ENCODE measurements around the gene RHBDF2.
"Not testable (repeated sequence)": the region's sequence is repeated elsewhere in the genome, so short reads cannot be mapped to it uniquely, and the experiment has no call there.

RHBDF2 gene

GRCh38 chr17:76524598-76525512, 23.6 kb upstream of the RHBDF2 start:
- DNase-seq (ENCODE audit: low read depth in 2 of 2) = no peak

GRCh38 chr17:76523084-76524037, 22.1 kb upstream of the RHBDF2 start:
- peak; percentile 44 to 56 for DNase-seq (ENCODE audit: low read depth in 2 of 2)

- DNase-seq (ENCODE audit: low read depth in 2 of 2) = not testable (repeated sequence)
Measured at GRCh38 chr17:76521683-76522082, 20.5 kb upstream of the RHBDF2 start.

- DNase-seq (ENCODE audit: low read depth in 2 of 2) = no peak
Measured at GRCh38 chr17:76521262-76521661, 20.0 kb upstream of the RHBDF2 start.

GRCh38 chr17:76519048-76519966, 18.1 kb upstream of the RHBDF2 start:
- no peak for DNase-seq (ENCODE audit: low read depth in 2 of 2)

- DNase-seq (ENCODE audit: low read depth in 2 of 2) = no peak
Measured at GRCh38 chr17:76517638-76518038, 16.4 kb upstream of the RHBDF2 start.

GRCh38 chr17:76515274-76515949, 14.2 kb upstream of the RHBDF2 start:
- peak; percentile 67 to 69 for DNase-seq (ENCODE audit: low read depth in 2 of 2)

GRCh38 chr17:76514355-76514754, 13.1 kb upstream of the RHBDF2 start:
- not testable (repeated sequence) for DNase-seq (ENCODE audit: low read depth in 2 of 2)

- DNase-seq (ENCODE audit: low read depth in 2 of 2) = no peak
Measured at GRCh38 chr17:76513306-76513692, 12.1 kb upstream of the RHBDF2 start.

- no peak for DNase-seq (ENCODE audit: low read depth in 2 of 2)
Measured at GRCh38 chr17:76512366-76513305, 11.4 kb upstream of the RHBDF2 start.

GRCh38 chr17:76511668-76512365, 10.6 kb upstream of the RHBDF2 start:
- no peak for DNase-seq (ENCODE audit: low read depth in 2 of 2)

- DNase-seq (ENCODE audit: low read depth in 2 of 2) = no peak
Measured at GRCh38 chr17:76510831-76511244, 9.6 kb upstream of the RHBDF2 start.

GRCh38 chr17:76508472-76509063, 7.3 kb upstream of the RHBDF2 start:
- DNase-seq (ENCODE audit: low read depth in 2 of 2) = not testable (repeated sequence)

- peak; percentile 72 to 77 for DNase-seq (ENCODE audit: low read depth in 2 of 2)
Measured at GRCh38 chr17:76506408-76507345, 5.5 kb upstream of the RHBDF2 start.

GRCh38 chr17:76504117-76504516, 2.9 kb upstream of the RHBDF2 start:
- no peak for DNase-seq (ENCODE audit: low read depth in 2 of 2)

GRCh38 chr17:76502341-76503211, 1.4 kb upstream of the RHBDF2 start:
- DNase-seq (ENCODE audit: low read depth in 2 of 2) = no peak
